ENCODE results near the gene GALNT2.

Gene GALNT2

GRCh38 chr1:230235876-230236275, 168.8 kb downstream of the GALNT2 start:
- no CpG with 5 or more reads among the region's 7 CpGs for WGBS, 2 donors (ENCODE audit: extremely low coverage in 2 of 2, insufficient read length in 2 of 2, insufficient replicate concordance in 1 of 2)
- no peaks in the 10 kb centered on the region for H3K79me1 ChIP-seq (ENCODE audit: low read depth, low read length)
- H3K4me2 ChIP-seq (ENCODE audit: insufficient read depth, low read length, poor library complexity, severe bottlenecking) = no peak overlapping the region

GRCh38 chr1:230236301-230237008, 169.4 kb downstream of the GALNT2 start:
- no peaks in the 10 kb centered on the region for H3K79me1 ChIP-seq (ENCODE audit: low read depth, low read length)
- no peak overlapping the region for H3K9ac ChIP-seq (ENCODE audit: low read depth, low read length, poor library complexity)
- H2BK120ac ChIP-seq (ENCODE audit: low read depth, low read length) = no peak overlapping the region
- peaks cover 1 to 5% of the 10 kb centered on the region in 2 donors for H3K4me1 ChIP-seq (ENCODE audit: control insufficient read depth in 2 of 2, insufficient read depth in 1 of 2, low read depth in 1 of 2, low read length in 2 of 2)
- H3K9me3 ChIP-seq (replicated peaks in 1 of 2; ENCODE audit: control insufficient read depth in 2 of 2, insufficient read depth in 1 of 2, low read depth in 1 of 2, low read length in 2 of 2) = peaks cover 0 to 6% of the 10 kb centered on the region in 2 donors
- no peak overlapping the region for H2BK15ac ChIP-seq (ENCODE audit: low read length)
- no peak overlapping the region for H3K23ac ChIP-seq (ENCODE audit: low read depth, low read length, poor library complexity)
- DNase-seq (ENCODE audit: low spot score) = no peak
- H3K4me3 ChIP-seq (ENCODE audit: low read length in 2 of 2) = no peak overlapping the region
- no peak overlapping the region for H2BK12ac ChIP-seq (ENCODE audit: low read length)
- no peak overlapping the region for H3K18ac ChIP-seq (ENCODE audit: low read length)
- no peak overlapping the region for H2BK5ac ChIP-seq (ENCODE audit: low read length)
- no peak overlapping the region for H4K91ac ChIP-seq (ENCODE audit: low read depth, low read length, poor library complexity)
- H4K8ac ChIP-seq (ENCODE audit: low read depth, low read length) = no peak overlapping the region
- H3K27ac ChIP-seq (replicated peaks; ENCODE audit: low read length) = no peak overlapping the region
- no peak overlapping the region for H3K14ac ChIP-seq (ENCODE audit: low read length)
- H3K4me2 ChIP-seq (ENCODE audit: insufficient read depth, low read length, poor library complexity, severe bottlenecking) = no peak overlapping the region
- H3K27me3 ChIP-seq (ENCODE audit: control insufficient read depth in 3 of 3, insufficient read depth in 3 of 3, low read depth in 1 of 3, low read length in 3 of 3) = no peaks in the 10 kb centered on the region
- H3K36me3 ChIP-seq (replicated peaks in 1 of 2; ENCODE audit: control insufficient read depth in 2 of 2, insufficient read depth in 2 of 2, low read length in 2 of 2) = peaks cover 0 to 15% of the 10 kb centered on the region in 2 donors
- no peak overlapping the region for H2AK5ac ChIP-seq (ENCODE audit: low read depth, low read length)
- H3K4ac ChIP-seq (ENCODE audit: low read length) = no peak overlapping the region
- no peak overlapping the region for H2AFZ ChIP-seq (ENCODE audit: low read length)
- no CpG with 5 or more reads among the region's 11 CpGs for WGBS, 2 donors (ENCODE audit: extremely low coverage in 2 of 2, insufficient read length in 2 of 2, insufficient replicate concordance in 1 of 2)

More at GRCh38 chr1:230235876-230236275, 168.8 kb downstream of the GALNT2 start:
- Histone ChIP-seq H3K4ac (ENCODE audit: low read length) (no peak overlapping the region), H3K18ac (ENCODE audit: low read length) (no peak overlapping the region), H3K27ac (replicated peaks; ENCODE audit: low read length) (no peak overlapping the region), H3K9me3 (replicated peaks in 1 of 2; ENCODE audit: control insufficient read depth in 2 of 2, insufficient read depth in 1 of 2, low read depth in 1 of 2, low read length in 2 of 2) (peaks cover 0 to 3% of the 10 kb centered on the region in 2 donors), H3K36me3 (replicated peaks in 1 of 2; ENCODE audit: control insufficient read depth in 2 of 2, insufficient read depth in 2 of 2, low read length in 2 of 2) (peaks cover 0 to 15% of the 10 kb centered on the region in 2 donors), H3K27me3 (ENCODE audit: control insufficient read depth in 3 of 3, insufficient read depth in 3 of 3, low read depth in 1 of 3, low read length in 3 of 3) (no peaks in the 10 kb centered on the region), H2AK5ac (ENCODE audit: low read depth, low read length) (no peak overlapping the region), H3K4me1 (ENCODE audit: control insufficient read depth in 2 of 2, insufficient read depth in 1 of 2, low read depth in 1 of 2, low read length in 2 of 2) (peaks cover 1 to 10% of the 10 kb centered on the region in 2 donors), H2BK120ac (ENCODE audit: low read depth, low read length) (no peak overlapping the region), H2BK15ac (ENCODE audit: low read length) (no peak overlapping the region), H3K4me3 (ENCODE audit: low read length in 2 of 2) (no peak overlapping the region), H4K8ac (ENCODE audit: low read depth, low read length) (no peak overlapping the region), H2BK5ac (ENCODE audit: low read length) (no peak overlapping the region), H3K14ac (ENCODE audit: low read length) (no peak overlapping the region), H2BK12ac (ENCODE audit: low read length) (no peak overlapping the region), H3K9ac (ENCODE audit: low read depth, low read length, poor library complexity) (no peak overlapping the region), H3K23ac (ENCODE audit: low read depth, low read length, poor library complexity) (no peak overlapping the region), H2AFZ (ENCODE audit: low read length) (no peak overlapping the region), H4K91ac (ENCODE audit: low read depth, low read length, poor library complexity) (no peak overlapping the region)
- DNase-seq (ENCODE audit: low spot score) = no peak

- H3K9me3 ChIP-seq (replicated peaks in 1 of 2; ENCODE audit: control insufficient read depth in 2 of 2, insufficient read depth in 1 of 2, low read depth in 1 of 2, low read length in 2 of 2) = peaks cover 0 to 6% of the 10 kb centered on the region in 2 donors
- H2BK15ac ChIP-seq (ENCODE audit: low read length) = no peak overlapping the region
- H3K79me1 ChIP-seq (ENCODE audit: low read depth, low read length) = no peaks in the 10 kb centered on the region
- peaks cover 0 to 1% of the 10 kb centered on the region in 2 donors for H3K4me1 ChIP-seq (ENCODE audit: control insufficient read depth in 2 of 2, insufficient read depth in 1 of 2, low read depth in 1 of 2, low read length in 2 of 2)
- no peak overlapping the region for H4K91ac ChIP-seq (ENCODE audit: low read depth, low read length, poor library complexity)
- no peak overlapping the region for H3K18ac ChIP-seq (ENCODE audit: low read length)
- no peak overlapping the region for H4K8ac ChIP-seq (ENCODE audit: low read depth, low read length)
- DNase-seq (ENCODE audit: low spot score) = no peak
- no peak overlapping the region for H3K14ac ChIP-seq (ENCODE audit: low read length)
- H2BK12ac ChIP-seq (ENCODE audit: low read length) = no peak overlapping the region
- H3K27me3 ChIP-seq (ENCODE audit: control insufficient read depth in 3 of 3, insufficient read depth in 3 of 3, low read depth in 1 of 3, low read length in 3 of 3) = no peaks in the 10 kb centered on the region
- no peak overlapping the region for H3K23ac ChIP-seq (ENCODE audit: low read depth, low read length, poor library complexity)
- H3K4me2 ChIP-seq (ENCODE audit: insufficient read depth, low read length, poor library complexity, severe bottlenecking) = no peak overlapping the region
- no peak overlapping the region for H2AFZ ChIP-seq (ENCODE audit: low read length)
- H3K4ac ChIP-seq (ENCODE audit: low read length) = no peak overlapping the region
- no peak overlapping the region for H3K4me3 ChIP-seq (ENCODE audit: low read length in 2 of 2)
- H3K9ac ChIP-seq (ENCODE audit: low read depth, low read length, poor library complexity) = no peak overlapping the region
- H3K27ac ChIP-seq (replicated peaks; ENCODE audit: low read length) = no peak overlapping the region
- peaks cover 0 to 16% of the 10 kb centered on the region in 2 donors for H3K36me3 ChIP-seq (replicated peaks in 1 of 2; ENCODE audit: control insufficient read depth in 2 of 2, insufficient read depth in 2 of 2, low read length in 2 of 2)
- no peak overlapping the region for H2BK120ac ChIP-seq (ENCODE audit: low read depth, low read length)
- H2BK5ac ChIP-seq (ENCODE audit: low read length) = no peak overlapping the region
- H2AK5ac ChIP-seq (ENCODE audit: low read depth, low read length) = no peak overlapping the region
- no CpG with 5 or more reads among the region's 3 CpGs for WGBS, 2 donors (ENCODE audit: extremely low coverage in 2 of 2, insufficient read length in 2 of 2, insufficient replicate concordance in 1 of 2)
These were observed 170.0 kb downstream of the GALNT2 start for GRCh38 chr1:230237009-230237370.

DNA sequence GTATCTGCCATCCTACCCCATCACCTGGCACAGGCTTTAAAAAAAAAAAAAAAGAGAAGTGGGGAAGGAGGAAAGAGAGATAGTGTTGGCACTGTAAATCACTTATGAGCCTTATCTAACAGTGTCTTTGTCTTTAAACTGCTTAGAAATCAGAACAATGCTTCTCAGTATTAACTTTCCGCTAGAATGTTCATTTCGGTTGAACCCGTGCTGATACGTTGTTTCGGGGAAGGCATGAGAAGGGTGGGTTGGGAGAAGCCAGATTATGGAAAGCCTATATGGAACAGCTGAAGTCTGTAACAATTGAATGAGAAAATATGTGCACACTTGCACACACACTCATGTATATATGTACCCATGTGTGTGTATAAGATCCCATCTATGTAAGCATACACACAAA, 170.8 kb downstream of the GALNT2 start:
- Histone ChIP-seq H2BK120ac (ENCODE audit: low read depth, low read length) (no peak overlapping the region), H3K9me3 (replicated peaks in 1 of 2; ENCODE audit: control insufficient read depth in 2 of 2, insufficient read depth in 1 of 2, low read depth in 1 of 2, low read length in 2 of 2) (peaks cover 0 to 6% of the 10 kb centered on the region in 2 donors), H2BK15ac (ENCODE audit: low read length) (no peak overlapping the region), H3K79me1 (ENCODE audit: low read depth, low read length) (no peaks in the 10 kb centered on the region), H3K4me2 (ENCODE audit: insufficient read depth, low read length, poor library complexity, severe bottlenecking) (no peak overlapping the region), H2BK5ac (ENCODE audit: low read length) (no peak overlapping the region), H2AK5ac (ENCODE audit: low read depth, low read length) (no peak overlapping the region), H3K23ac (ENCODE audit: low read depth, low read length, poor library complexity) (no peak overlapping the region), H3K18ac (ENCODE audit: low read length) (no peak overlapping the region), H3K27me3 (ENCODE audit: control insufficient read depth in 3 of 3, insufficient read depth in 3 of 3, low read depth in 1 of 3, low read length in 3 of 3) (no peaks in the 10 kb centered on the region), H2AFZ (ENCODE audit: low read length) (no peak overlapping the region), H4K8ac (ENCODE audit: low read depth, low read length) (no peak overlapping the region), H3K9ac (ENCODE audit: low read depth, low read length, poor library complexity) (no peak overlapping the region), H3K36me3 (replicated peaks in 1 of 2; ENCODE audit: control insufficient read depth in 2 of 2, insufficient read depth in 2 of 2, low read length in 2 of 2) (peaks cover 0 to 24% of the 10 kb centered on the region in 2 donors), H2BK12ac (ENCODE audit: low read length) (no peak overlapping the region), H3K4me1 (ENCODE audit: control insufficient read depth in 2 of 2, insufficient read depth in 1 of 2, low read depth in 1 of 2, low read length in 2 of 2) (peaks cover 0 to 1% of the 10 kb centered on the region in 2 donors), H3K4ac (ENCODE audit: low read length) (no peak overlapping the region), H3K14ac (ENCODE audit: low read length) (no peak overlapping the region), H4K91ac (ENCODE audit: low read depth, low read length, poor library complexity) (no peak overlapping the region), H3K27ac (replicated peaks; ENCODE audit: low read length) (no peak overlapping the region), H3K4me3 (ENCODE audit: low read length in 2 of 2) (no peak overlapping the region)
- WGBS, 2 donors (ENCODE audit: extremely low coverage in 2 of 2, insufficient read length in 2 of 2, insufficient replicate concordance in 1 of 2) = no CpG with 5 or more reads among the region's 5 CpGs
- DNase-seq (ENCODE audit: low spot score) = no peak

Data from neuronal stem cell (in vitro differentiated cells).